ENCODE measurements around the gene RNF103.

RNF103 gene

GRCh38 chr2:86615596-86615995 is 8.1 kb downstream of the RNF103 start:
- no peak for TF ChIP-seq CTCF (conservative IDR thresholded peaks at IDR 0.05; ENCODE audit: low read depth, low read length)
- no peak overlapping the region for H3K4me3 ChIP-seq (ENCODE audit: low read length)
- no peak for DNase-seq (ENCODE audit: low read depth)

- DNase-seq (ENCODE audit: low read depth) = no peak
- no peak for TF ChIP-seq CTCF (conservative IDR thresholded peaks at IDR 0.05; ENCODE audit: low read depth, low read length)
- no peak overlapping the region for H3K4me3 ChIP-seq (ENCODE audit: low read length)
Measured at GRCh38 chr2:86613515-86613914, 10.2 kb downstream of the RNF103 start.

GRCh38 chr2:86610871-86611270 is 12.8 kb downstream of the RNF103 start:
- no peak overlapping the region for H3K4me3 ChIP-seq (ENCODE audit: low read length)
- no peak for DNase-seq (ENCODE audit: low read depth)
- TF ChIP-seq CTCF (conservative IDR thresholded peaks at IDR 0.05; ENCODE audit: low read depth, low read length) = no peak

- TF ChIP-seq CTCF (conservative IDR thresholded peaks at IDR 0.05; ENCODE audit: low read depth, low read length) = no peak
- H3K4me3 ChIP-seq (ENCODE audit: low read length) = no peak overlapping the region
- DNase-seq (ENCODE audit: low read depth) = no peak
Measured at GRCh38 chr2:86608832-86609410, 14.7 kb downstream of the RNF103 start.

- no peak for TF ChIP-seq CTCF (conservative IDR thresholded peaks at IDR 0.05; ENCODE audit: low read depth, low read length)
- no peak overlapping the region for H3K4me3 ChIP-seq (ENCODE audit: low read length)
- DNase-seq (ENCODE audit: low read depth) = no peak
Measured at GRCh38 chr2:86603905-86604304, 19.8 kb downstream of the RNF103 start.

- H3K4me3 ChIP-seq (ENCODE audit: low read length) = no peak overlapping the region
- no peak for TF ChIP-seq CTCF (conservative IDR thresholded peaks at IDR 0.05; ENCODE audit: low read depth, low read length)
- DNase-seq (ENCODE audit: low read depth) = no peak
Measured at GRCh38 chr2:86598966-86599365, 24.7 kb downstream of the RNF103 start.

- TF ChIP-seq CTCF (conservative IDR thresholded peaks at IDR 0.05; ENCODE audit: low read depth, low read length) = no peak
- DNase-seq (ENCODE audit: low read depth) = no peak
- no peak overlapping the region for H3K4me3 ChIP-seq (ENCODE audit: low read length)
Measured at GRCh38 chr2:86596118-86596517, 27.5 kb downstream of the RNF103 start.
